Measurements from ENCODE around the gene IRGQ.
A peak's percentile ranks its signal among the peaks of the same experiment; 100 is the strongest.
"Not testable (repeated sequence)": the region's sequence is repeated elsewhere in the genome, so short reads cannot be mapped to it uniquely, and the experiment has no call there.

IRGQ gene

GRCh38 chr19:43570174-43570791 is 25.7 kb downstream of the IRGQ start:
- DNase-seq: no peak

GRCh38 chr19:43569657-43570056 is 26.3 kb downstream of the IRGQ start:
- DNase-seq: no peak

GRCh38 chr19:43564800-43565199 is 31.1 kb downstream of the IRGQ start:
- DNase-seq: no peak

- no peak for DNase-seq
These were observed 32.0 kb downstream of the IRGQ start for GRCh38 chr19:43563816-43564457.

- peak; percentile 94 for DNase-seq
These were observed 33.2 kb downstream of the IRGQ start for GRCh38 chr19:43562698-43563241.

GRCh38 chr19:43562226-43562697 is 33.7 kb downstream of the IRGQ start:
- no peak for DNase-seq

- DNase-seq: no peak
These were observed 34.6 kb downstream of the IRGQ start for GRCh38 chr19:43561139-43561970.

GRCh38 chr19:43560687-43561086 is 35.2 kb downstream of the IRGQ start:
- DNase-seq: peak; percentile 50

- DNase-seq: peak; percentile 36
These were observed 40.7 kb downstream of the IRGQ start for GRCh38 chr19:43555185-43555770.

- no peak for DNase-seq
These were observed 41.5 kb downstream of the IRGQ start for GRCh38 chr19:43554317-43554895.

- no peak for DNase-seq
These were observed 42.3 kb downstream of the IRGQ start for GRCh38 chr19:43553656-43554055.

- no peak for DNase-seq
These were observed 43.3 kb downstream of the IRGQ start for GRCh38 chr19:43552616-43553015.

GRCh38 chr19:43552198-43552450 is 43.8 kb downstream of the IRGQ start:
- no peak for DNase-seq

- DNase-seq: no peak
These were observed 44.3 kb downstream of the IRGQ start for GRCh38 chr19:43551399-43552197.

- no peak for DNase-seq
These were observed 47.2 kb downstream of the IRGQ start for GRCh38 chr19:43548706-43549105.

GRCh38 chr19:43547926-43548325 is 48.0 kb downstream of the IRGQ start:
- DNase-seq: not testable (repeated sequence)

GRCh38 chr19:43546581-43546980 is 49.4 kb downstream of the IRGQ start:
- DNase-seq: no peak

- DNase-seq: no peak
These were observed 50.0 kb downstream of the IRGQ start for GRCh38 chr19:43545981-43546380.

GRCh38 chr19:43545276-43545675 is 50.7 kb downstream of the IRGQ start:
- no peak for DNase-seq

GRCh38 chr19:43544077-43544476 is 51.9 kb downstream of the IRGQ start:
- DNase-seq: no peak

GRCh38 chr19:43541920-43542650 is 53.8 kb downstream of the IRGQ start:
- DNase-seq: no peak
